ENCODE measurements around the gene TNRC6B.

The TNRC6B gene

GRCh38 chr22:40366068-40366467, 188.3 kb downstream of the TNRC6B start:
- Histone ChIP-seq H3F3A (ENCODE audit: insufficient read depth, low read length) (peaks cover 6% of the 10 kb centered on the region), H3K9me2 (ENCODE audit: low read depth, low read length) (no peaks in the 10 kb centered on the region), H3K27ac (ENCODE audit: low read depth, low read length, poor library complexity, severe bottlenecking) (no peak overlapping the region)

GRCh38 chr22:40367342-40367741, 189.6 kb downstream of the TNRC6B start:
- no peak for TF ChIP-seq EZH2 (IDR thresholded peaks at IDR 0.05; ENCODE audit: borderline replicate concordance, low read length)
- Histone ChIP-seq H3K9ac (ENCODE audit: low read length) (no peak overlapping the region), H4K20me1 (ENCODE audit: insufficient read depth, low read length) (no peaks in the 10 kb centered on the region), H3K27ac (ENCODE audit: low read depth, low read length, poor library complexity, severe bottlenecking) (no peak overlapping the region), H3F3A (ENCODE audit: insufficient read depth, low read length) (peaks cover 8% of the 10 kb centered on the region), H3K79me2 (ENCODE audit: insufficient read depth, low read length) (peaks cover 8% of the 10 kb centered on the region; the same call in 1 of the 2 replicates), H3K4me2 (ENCODE audit: low read length) (no peak overlapping the region), H3K4me3 (ENCODE audit: low read depth, low read length, poor library complexity, severe bottlenecking) (no peak overlapping the region), H2AFZ (ENCODE audit: low read length) (no peak overlapping the region), H3K36me3 (ENCODE audit: insufficient read depth, low read length) (peaks cover 70% of the 10 kb centered on the region), H3K9me2 (ENCODE audit: low read depth, low read length) (no peaks in the 10 kb centered on the region), H3K4me1 (ENCODE audit: insufficient read depth, low read length, severe bottlenecking) (peaks cover 9% of the 10 kb centered on the region), H3K27me3 (ENCODE audit: insufficient read depth, low read length) (no peaks in the 10 kb centered on the region), H3K9me3 (ENCODE audit: low read length) (no peaks in the 10 kb centered on the region)

More at GRCh38 chr22:40366068-40366467, 188.3 kb downstream of the TNRC6B start:
- TF ChIP-seq EZH2 (IDR thresholded peaks at IDR 0.05; ENCODE audit: borderline replicate concordance, low read length) (no peak), CTCF (IDR thresholded peaks at IDR 0.05; ENCODE audit: low read length) (no peak)
- Histone ChIP-seq H3K9me3 (ENCODE audit: low read length) (no peaks in the 10 kb centered on the region), H3K27me3 (ENCODE audit: insufficient read depth, low read length) (no peaks in the 10 kb centered on the region), H3K4me2 (ENCODE audit: low read length) (no peak overlapping the region), H2AFZ (ENCODE audit: low read length) (no peak overlapping the region), H3K4me1 (ENCODE audit: insufficient read depth, low read length, severe bottlenecking) (no peaks in the 10 kb centered on the region), H4K20me1 (ENCODE audit: insufficient read depth, low read length) (no peaks in the 10 kb centered on the region), H3K9ac (ENCODE audit: low read length) (no peak overlapping the region), H3K36me3 (ENCODE audit: insufficient read depth, low read length) (peaks cover 82% of the 10 kb centered on the region), H3K4me3 (ENCODE audit: low read depth, low read length, poor library complexity, severe bottlenecking) (no peak overlapping the region), H3K79me2 (ENCODE audit: insufficient read depth, low read length) (peaks cover 2% of the 10 kb centered on the region; the same call in 1 of the 2 replicates)

GRCh38 chr22:40368016-40368415, 190.3 kb downstream of the TNRC6B start:
- TF ChIP-seq CTCF (IDR thresholded peaks at IDR 0.05; ENCODE audit: low read length) (no peak), EZH2 (IDR thresholded peaks at IDR 0.05; ENCODE audit: borderline replicate concordance, low read length) (no peak)
- Histone ChIP-seq H3K36me3 (ENCODE audit: insufficient read depth, low read length) (peaks cover 69% of the 10 kb centered on the region), H3K27ac (ENCODE audit: low read depth, low read length, poor library complexity, severe bottlenecking) (no peak overlapping the region), H3K79me2 (ENCODE audit: insufficient read depth, low read length) (peaks cover 10% of the 10 kb centered on the region; the same call in 1 of the 2 replicates), H4K20me1 (ENCODE audit: insufficient read depth, low read length) (no peaks in the 10 kb centered on the region), H3K9me2 (ENCODE audit: low read depth, low read length) (no peaks in the 10 kb centered on the region), H3K9ac (ENCODE audit: low read length) (no peak overlapping the region), H3F3A (ENCODE audit: insufficient read depth, low read length) (peaks cover 9% of the 10 kb centered on the region), H3K27me3 (ENCODE audit: insufficient read depth, low read length) (no peaks in the 10 kb centered on the region), H3K4me3 (ENCODE audit: low read depth, low read length, poor library complexity, severe bottlenecking) (no peak overlapping the region), H3K4me1 (ENCODE audit: insufficient read depth, low read length, severe bottlenecking) (peaks cover 16% of the 10 kb centered on the region), H3K9me3 (ENCODE audit: low read length) (no peaks in the 10 kb centered on the region), H2AFZ (ENCODE audit: low read length) (no peak overlapping the region), H3K4me2 (ENCODE audit: low read length) (no peak overlapping the region)

GRCh38 chr22:40368836-40369235, 191.1 kb downstream of the TNRC6B start:
- Histone ChIP-seq H3K9ac (ENCODE audit: low read length) (no peak overlapping the region), H3F3A (ENCODE audit: insufficient read depth, low read length) (peaks cover 9% of the 10 kb centered on the region), H3K9me2 (ENCODE audit: low read depth, low read length) (no peaks in the 10 kb centered on the region), H3K9me3 (ENCODE audit: low read length) (no peaks in the 10 kb centered on the region), H3K4me1 (ENCODE audit: insufficient read depth, low read length, severe bottlenecking) (peaks cover 18% of the 10 kb centered on the region), H2AFZ (ENCODE audit: low read length) (no peak overlapping the region), H4K20me1 (ENCODE audit: insufficient read depth, low read length) (no peaks in the 10 kb centered on the region), H3K27ac (ENCODE audit: low read depth, low read length, poor library complexity, severe bottlenecking) (no peak overlapping the region), H3K27me3 (ENCODE audit: insufficient read depth, low read length) (no peaks in the 10 kb centered on the region), H3K36me3 (ENCODE audit: insufficient read depth, low read length) (peaks cover 66% of the 10 kb centered on the region), H3K79me2 (ENCODE audit: insufficient read depth, low read length) (peaks cover 10% of the 10 kb centered on the region; the same call in 1 of the 2 replicates), H3K4me2 (ENCODE audit: low read length) (no peak overlapping the region), H3K4me3 (ENCODE audit: low read depth, low read length, poor library complexity, severe bottlenecking) (no peak overlapping the region)
- TF ChIP-seq CTCF (IDR thresholded peaks at IDR 0.05; ENCODE audit: low read length): no peak
- TF ChIP-seq EZH2 (IDR thresholded peaks at IDR 0.05; ENCODE audit: borderline replicate concordance, low read length): no peak

All from OCI-LY1 (cell line).